ENCODE measurements around the gene TIMM17A. TPM values are rescaled to one million over a fixed set of nuclear protein-coding genes. Genes with fewer than 3 reads are reported as not detected.
"Not testable (repeated sequence)": the region's sequence is repeated elsewhere in the genome, so short reads cannot be mapped to it uniquely, and the experiment has no call there.

TIMM17A gene
- total RNA-seq, 1 donor from 2014 or later: 52.9 TPM

DNA sequence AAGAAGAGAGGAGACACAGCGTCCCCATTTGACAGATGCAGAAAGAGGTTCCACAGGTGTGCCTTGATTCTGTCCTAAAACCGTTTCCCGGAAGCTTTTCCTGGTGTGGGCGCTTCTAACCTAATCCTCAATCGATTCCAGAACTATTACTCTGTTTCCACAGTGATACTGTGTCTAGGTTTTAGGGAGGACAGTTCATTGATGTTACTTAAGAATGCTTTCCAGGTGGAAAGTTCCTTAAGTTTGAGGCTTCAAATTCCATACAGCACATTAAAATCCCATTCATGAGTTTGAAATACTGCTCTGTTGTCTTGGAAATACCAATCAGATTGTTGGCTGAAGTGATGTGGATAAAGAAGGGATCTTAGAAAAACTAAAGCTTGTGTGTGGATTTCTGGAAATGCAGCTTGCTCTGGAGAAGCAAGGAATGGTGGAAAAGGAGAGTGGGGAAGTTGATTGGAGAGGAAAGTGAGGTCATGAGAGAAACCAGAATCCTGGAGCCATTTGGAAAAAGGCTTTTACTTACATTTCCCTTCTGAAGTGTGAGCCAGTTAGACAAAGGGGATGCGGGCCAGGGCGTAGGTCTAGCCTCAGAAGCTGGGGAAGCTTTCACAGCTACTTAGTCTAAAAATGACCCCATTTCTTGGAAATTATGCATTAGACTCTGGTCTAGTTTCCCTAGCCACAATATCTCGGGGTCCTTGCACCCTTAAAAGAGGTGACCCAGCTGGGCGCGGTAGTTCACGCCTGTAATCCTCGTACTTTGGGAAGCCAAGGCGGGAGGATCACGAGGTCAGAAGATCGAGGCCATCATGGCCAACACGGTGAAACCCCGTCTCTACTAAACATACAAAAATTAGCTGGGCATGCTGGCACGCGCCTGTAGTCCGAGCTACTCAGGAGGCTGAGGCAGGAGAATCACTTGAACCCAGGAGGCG lies 61.8 kb downstream of the TIMM17A start:
- DNase-seq: no peak

DNA sequence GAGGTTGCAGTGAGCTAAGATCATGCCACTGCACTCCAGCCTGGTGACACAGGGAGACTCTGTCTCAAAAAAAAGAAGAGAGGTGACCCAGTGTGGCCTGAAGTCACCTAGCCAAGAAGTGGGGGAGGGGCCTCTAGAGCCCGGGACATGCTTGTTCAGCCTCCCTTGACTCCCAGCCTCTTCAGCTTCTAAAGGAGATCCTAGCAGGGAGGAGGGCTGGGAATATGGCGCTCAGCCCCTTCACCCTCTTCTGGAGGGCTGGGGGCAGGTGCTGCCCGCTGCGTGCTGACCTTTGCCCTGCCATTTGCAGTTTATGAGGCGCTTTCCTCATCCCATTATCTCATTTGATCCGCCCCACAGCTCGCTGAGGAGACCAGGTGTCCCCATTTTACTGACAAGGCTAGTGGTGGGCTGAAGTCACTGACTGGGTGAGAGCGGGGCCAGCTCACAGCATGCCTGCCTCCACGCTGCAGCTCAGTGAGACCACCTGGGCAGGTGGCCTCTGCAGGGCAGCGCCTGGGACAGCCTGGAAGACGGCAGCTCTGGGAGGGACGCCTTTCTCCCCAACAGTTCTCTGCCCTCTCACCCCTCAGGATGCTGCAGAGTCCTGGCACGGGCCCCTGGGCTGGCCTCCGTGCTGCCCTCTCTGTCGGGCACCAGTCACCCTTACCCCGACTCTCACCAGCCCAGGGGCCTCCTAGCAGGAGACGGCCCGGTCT lies 62.6 kb downstream of the TIMM17A start:
- DNase-seq: no peak

DNA sequence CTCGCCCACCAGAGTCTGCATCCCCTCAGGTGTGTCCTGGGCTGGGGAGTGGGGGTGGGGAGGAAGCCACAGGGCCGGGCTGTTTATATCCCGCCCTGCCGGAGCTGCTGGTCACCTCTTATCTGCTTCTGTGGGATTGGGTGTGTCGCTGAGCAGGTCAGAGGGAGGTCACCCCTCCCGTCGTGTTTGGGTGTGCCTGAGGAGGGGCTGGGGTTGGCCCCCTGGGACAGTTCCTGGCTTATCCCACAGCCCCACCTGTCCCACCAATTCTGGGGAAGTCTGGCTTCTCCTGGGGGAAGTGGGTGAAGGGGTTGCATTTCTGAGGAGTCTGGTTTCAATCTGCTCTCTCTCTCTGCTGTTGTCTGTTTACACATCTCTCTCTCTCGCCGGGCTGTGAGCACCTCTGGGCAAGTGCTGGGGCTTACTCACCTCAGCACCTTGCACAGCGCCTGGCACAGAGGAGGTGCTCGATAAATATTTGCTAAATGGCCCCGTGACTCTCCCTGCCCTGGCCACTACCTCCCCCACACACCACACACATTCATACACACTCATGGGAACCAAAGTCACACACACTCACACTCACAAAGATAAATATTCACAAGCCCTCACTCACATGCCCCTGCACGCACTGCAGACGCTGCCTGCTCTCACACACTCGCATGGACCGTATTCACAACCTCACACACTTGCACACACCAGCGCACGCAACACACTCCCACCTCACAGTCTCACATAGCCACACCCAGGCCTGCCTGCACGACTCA lies 63.3 kb downstream of the TIMM17A start:
- no peak for DNase-seq

DNA sequence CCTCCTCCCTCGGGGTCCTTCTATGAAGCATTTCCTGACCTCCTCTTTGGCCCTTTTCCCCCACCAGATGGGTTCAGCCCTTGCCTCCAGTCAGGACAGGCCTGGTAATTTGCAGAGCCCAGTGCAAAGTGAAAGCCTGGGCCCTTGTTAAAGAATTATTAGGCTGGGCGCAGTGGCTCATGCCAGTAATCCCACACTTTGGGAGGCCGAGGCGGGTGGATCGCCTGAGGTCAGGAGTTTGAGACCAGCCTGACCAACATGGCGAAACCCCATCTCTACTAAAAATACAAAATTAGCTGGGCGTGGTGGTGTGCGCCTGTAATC lies 63.9 kb downstream of the TIMM17A start:
- DNase-seq: not testable (repeated sequence)

Other genes starting within 250 kb of the TIMM17A start
- 32.5 and 33.6 TPM in 2 replicates for gene IPO9, start 126.3 kb upstream of the TIMM17A start, total RNA-seq
- gene SHISA4, start 66.6 kb upstream of the TIMM17A start, total RNA-seq: 9.6 and 15.7 TPM in 2 replicates
- gene LMOD1, start 9.0 kb upstream of the TIMM17A start, total RNA-seq: under 0.01 TPM in 1 of 2 replicates, not detected in the other
- 43.6 and 68.1 TPM in 2 replicates for gene RNPEP, start 27.1 kb downstream of the TIMM17A start, total RNA-seq
- 0.14 and 0.68 TPM in 2 replicates for gene ELF3, start 55.1 kb downstream of the TIMM17A start, total RNA-seq
- gene GPR37L1, start 167.4 kb downstream of the TIMM17A start, total RNA-seq: under 0.01 TPM in 1 of 2 replicates, not detected in the other
- 32.7 and 40.5 TPM in 2 replicates for gene ARL8A, start 189.2 kb downstream of the TIMM17A start, total RNA-seq
- gene PTPN7, start 205.1 kb downstream of the TIMM17A start, total RNA-seq: 0.09 and 0.68 TPM in 2 replicates
- gene LGR6, start 238.3 kb downstream of the TIMM17A start, total RNA-seq: not detected in 2 replicates

Measured in dermis blood vessel endothelial cell (primary cell).